Measurements from ENCODE around the gene ABTB2. TPM values are rescaled to one million over a fixed set of nuclear protein-coding genes. Genes with fewer than 3 reads are reported as not detected.

ABTB2 gene
- total and polyA plus RNA-seq, 9 of the 15 experiments (the other 6 are each of a cell fraction or from before 2014, with no cell fraction given), result 0.03 to 0.18 (median 0.12) TPM; not detected in 2

GRCh38 chr11:34261820-34262219 is 96.0 kb downstream of the ABTB2 start (continued):
- TF ChIP-seq TFE3 (CRISPR knock-in tag; IDR thresholded peaks at IDR 0.05), result no peak
- no peak for TF ChIP-seq KLF1 (tag; IDR thresholded peaks at IDR 0.05)
- TF ChIP-seq BACH1 (tag; IDR thresholded peaks at IDR 0.05), result no peak

- peaks cover 4% of the 10 kb centered on the region for H3K9me1 ChIP-seq (ENCODE audit: control insufficient read depth, insufficient read depth, low read length)
- intact Hi-C loops (cut with micrococcal nuclease), result no loop called here
- H2AFZ ChIP-seq (ENCODE audit: low read depth, low read length), result no peak overlapping the region
- CTCF ChIA-PET (ENCODE audit: low intra/inter-chr PET ratio), result no interaction called here
- H3K27ac ChIP-seq (ENCODE audit: extremely low read depth, low read depth, low read length), result no peak overlapping the region
- no peak overlapping the region for H3K9ac ChIP-seq (ENCODE audit: insufficient read depth in 1 of 2, low read depth in 2 of 2, low read length in 2 of 2)
- no TSS peak for BruUV-seq (replicated peaks)
- no peak overlapping the region for H3K4me2 ChIP-seq (ENCODE audit: insufficient read depth, low read length)
- H3K4me1 ChIP-seq (replicated peaks in 1 of 2; ENCODE audit: control insufficient read depth in 2 of 2, insufficient read depth in 2 of 2, low read length in 2 of 2), result no peaks in the 10 kb centered on the region; a peak in 1 of 5 replicates
- H3K79me2 ChIP-seq (ENCODE audit: control insufficient read depth, insufficient read depth, low read length), result no peaks in the 10 kb centered on the region
- no peak for TF ChIP-seq ZSCAN32 (CRISPR knock-in tag; IDR thresholded peaks at IDR 0.05)
- TF ChIP-seq ZNF197 (CRISPR knock-in tag; IDR thresholded peaks at IDR 0.05; ENCODE audit: low read depth), result no peak
- no peak for TF ChIP-seq SMARCA5 (IDR thresholded peaks at IDR 0.05)
- no peak for TF ChIP-seq NFXL1 (CRISPR knock-in tag; IDR thresholded peaks at IDR 0.05)
- TF ChIP-seq OTX1 (CRISPR knock-in tag; IDR thresholded peaks at IDR 0.05), result no peak
- no peak for TF ChIP-seq NFIC (IDR thresholded peaks at IDR 0.05)
- no peak for TF ChIP-seq MYNN (IDR thresholded peaks at IDR 0.05)
- TF ChIP-seq MYNN (CRISPR knock-in tag; IDR thresholded peaks at IDR 0.05), result no peak
- no peak for TF ChIP-seq ELK3 (CRISPR knock-in tag; IDR thresholded peaks at IDR 0.05)
- TF ChIP-seq ZBED1 (IDR thresholded peaks at IDR 0.05), result no peak
- no peak for TF ChIP-seq PHB2 (IDR thresholded peaks at IDR 0.05; ENCODE audit: low read depth)
- no peak for TF ChIP-seq FOSL1 (tag; conservative IDR thresholded peaks at IDR 0.05)
- DNase-seq (ENCODE audit: extremely low read depth in 1 of 4, low spot score in 3 of 4) (no peak), FAIRE-seq (no peak), ATAC-seq (no peak)
- H3K4me3 ChIP-seq, result no peak overlapping the region
- POLR2A ChIA-PET, result interaction anchor here (0.6 to 0.9 kb wide), 2 partner anchors 24 to 31 kb away, joined by 3 read pairs; no protein-coding TSS in a partner anchor
- WGBS (ENCODE audit: insufficient coverage, low coverage, missing lambda C conversion rate), result 0% methylated on average over 2 of the region's 2 CpGs
- H3K27me3 ChIP-seq (ENCODE audit: control insufficient read depth in 2 of 2, insufficient read depth in 2 of 2, low read length in 2 of 2), result peaks cover 22 to 52% of the 10 kb centered on the region in 2 experiments; a peak in 4 of 5 replicates
- H3K9me3 ChIP-seq (replicated peaks; ENCODE audit: control insufficient read depth, insufficient read depth, low read depth, low read length), result no peaks in the 10 kb centered on the region
- H3K36me3 ChIP-seq (ENCODE audit: control insufficient read depth, insufficient read depth, low read length), result no peaks in the 10 kb centered on the region
- no peaks in the 10 kb centered on the region for H4K20me1 ChIP-seq (replicated peaks; ENCODE audit: control insufficient read depth, insufficient read depth, low read length)
- in situ Hi-C loops (cut with MboI), result no loop called here
These were observed 96.7 kb downstream of the ABTB2 start for GRCh38 chr11:34261095-34261494.

All from K562 (cell line).